GM18861 (cell line): ENCODE results near the gene REEP1.

ENCODE experiments used
- ATAC-seq: cut with Tn5 transposase; IDR thresholded peaks from one replicate; pipeline ENCODE4 v1.9.1; 2021; ENCODE audit not compliant: unreplicated experiment

Gene REEP1

GRCh38 chr2:86308356-86308755 is 29.1 kb downstream of the REEP1 start:
- no peak for ATAC-seq

- ATAC-seq: no peak
These were observed 30.0 kb downstream of the REEP1 start for GRCh38 chr2:86307431-86307830.

DNA sequence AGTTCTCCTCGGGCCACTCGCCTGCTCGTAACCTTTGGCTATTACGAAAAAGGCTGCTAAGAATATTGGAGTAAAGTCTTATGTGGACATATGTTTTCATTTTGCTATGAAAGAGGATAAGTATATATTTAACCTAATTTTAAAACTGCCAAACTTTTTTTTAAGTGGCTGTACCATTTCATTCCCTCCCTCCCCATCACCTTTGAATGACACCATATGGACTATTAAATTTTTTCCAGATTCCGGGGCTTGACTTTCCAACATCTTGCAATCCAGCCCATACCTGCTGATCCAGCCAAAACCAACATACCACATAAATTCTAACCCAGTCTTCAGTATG is 31.5 kb downstream of the REEP1 start:
- ATAC-seq: no peak

GRCh38 chr2:86305195-86305914 is 32.1 kb downstream of the REEP1 start:
- no peak for ATAC-seq

DNA sequence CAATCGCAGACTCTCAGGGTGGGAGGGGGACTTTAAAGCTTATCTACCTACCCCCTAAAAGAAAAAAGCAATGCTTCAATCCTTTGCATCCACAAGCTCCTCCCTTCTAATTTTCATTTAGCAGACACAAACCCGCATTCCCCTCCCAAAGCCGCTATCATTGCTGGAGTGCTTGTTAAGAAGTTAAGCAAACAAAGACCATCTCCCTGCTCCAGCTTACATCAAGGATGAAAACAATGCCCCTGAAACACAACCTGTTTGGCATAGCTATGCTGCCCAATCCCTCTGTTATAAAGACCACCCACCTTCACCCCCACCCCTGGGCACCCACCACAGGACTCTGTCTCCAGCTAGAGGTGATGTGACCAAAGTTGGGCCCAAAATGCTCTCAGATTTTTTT is 33.0 kb downstream of the REEP1 start:
- no peak for ATAC-seq

- ATAC-seq: no peak
These were observed 35.1 kb downstream of the REEP1 start for GRCh38 chr2:86302320-86302719.

- no peak for ATAC-seq
These were observed 35.7 kb downstream of the REEP1 start for GRCh38 chr2:86301711-86302202.

- no peak for ATAC-seq
These were observed 36.4 kb downstream of the REEP1 start for GRCh38 chr2:86301009-86301408.

- no peak for ATAC-seq
These were observed 36.9 kb downstream of the REEP1 start for GRCh38 chr2:86300496-86300895.

GRCh38 chr2:86298411-86299390 is 38.7 kb downstream of the REEP1 start:
- no peak for ATAC-seq

GRCh38 chr2:86297382-86298147 is 39.9 kb downstream of the REEP1 start:
- ATAC-seq: no peak

- ATAC-seq: no peak
These were observed 40.5 kb downstream of the REEP1 start for GRCh38 chr2:86296947-86297346.

DNA sequence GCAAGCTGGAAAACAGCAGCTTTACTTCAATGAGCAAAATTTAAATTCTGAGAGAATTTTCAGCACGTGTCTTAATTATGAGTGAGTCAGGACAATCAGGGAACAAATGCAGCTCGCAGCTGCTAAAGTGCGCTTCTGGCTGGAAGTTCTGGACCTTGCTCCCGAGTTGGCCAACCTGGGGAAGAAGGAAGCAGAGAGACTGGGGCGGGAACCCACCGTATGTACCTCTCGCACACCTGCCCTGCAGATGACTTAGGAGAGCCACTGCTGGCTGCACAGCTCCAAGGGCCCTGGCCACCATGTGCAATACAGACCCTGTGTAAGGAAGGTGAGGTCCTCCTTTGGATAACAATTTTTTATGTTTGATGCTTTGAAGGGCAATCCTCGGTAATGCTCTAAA is 42.4 kb downstream of the REEP1 start:
- no peak for ATAC-seq

DNA sequence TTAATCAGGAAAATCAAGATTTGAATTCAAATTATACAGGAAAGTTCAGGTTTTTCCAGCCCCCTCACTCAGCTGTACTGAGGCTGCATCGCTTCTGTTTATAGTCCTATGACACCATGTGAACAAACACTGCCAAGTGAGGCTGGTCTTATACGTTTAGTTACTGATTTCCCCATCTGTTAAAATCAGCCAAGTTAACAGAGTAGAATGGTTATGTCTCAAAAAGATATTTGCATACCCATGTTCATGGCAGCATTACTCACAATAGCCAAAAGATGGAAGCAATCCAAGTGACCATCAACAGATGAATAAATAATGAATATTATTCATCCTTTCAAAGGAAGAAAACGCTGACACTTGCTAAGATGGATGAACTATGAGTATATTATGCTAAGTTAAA is 43.8 kb downstream of the REEP1 start:
- ATAC-seq: no peak

DNA sequence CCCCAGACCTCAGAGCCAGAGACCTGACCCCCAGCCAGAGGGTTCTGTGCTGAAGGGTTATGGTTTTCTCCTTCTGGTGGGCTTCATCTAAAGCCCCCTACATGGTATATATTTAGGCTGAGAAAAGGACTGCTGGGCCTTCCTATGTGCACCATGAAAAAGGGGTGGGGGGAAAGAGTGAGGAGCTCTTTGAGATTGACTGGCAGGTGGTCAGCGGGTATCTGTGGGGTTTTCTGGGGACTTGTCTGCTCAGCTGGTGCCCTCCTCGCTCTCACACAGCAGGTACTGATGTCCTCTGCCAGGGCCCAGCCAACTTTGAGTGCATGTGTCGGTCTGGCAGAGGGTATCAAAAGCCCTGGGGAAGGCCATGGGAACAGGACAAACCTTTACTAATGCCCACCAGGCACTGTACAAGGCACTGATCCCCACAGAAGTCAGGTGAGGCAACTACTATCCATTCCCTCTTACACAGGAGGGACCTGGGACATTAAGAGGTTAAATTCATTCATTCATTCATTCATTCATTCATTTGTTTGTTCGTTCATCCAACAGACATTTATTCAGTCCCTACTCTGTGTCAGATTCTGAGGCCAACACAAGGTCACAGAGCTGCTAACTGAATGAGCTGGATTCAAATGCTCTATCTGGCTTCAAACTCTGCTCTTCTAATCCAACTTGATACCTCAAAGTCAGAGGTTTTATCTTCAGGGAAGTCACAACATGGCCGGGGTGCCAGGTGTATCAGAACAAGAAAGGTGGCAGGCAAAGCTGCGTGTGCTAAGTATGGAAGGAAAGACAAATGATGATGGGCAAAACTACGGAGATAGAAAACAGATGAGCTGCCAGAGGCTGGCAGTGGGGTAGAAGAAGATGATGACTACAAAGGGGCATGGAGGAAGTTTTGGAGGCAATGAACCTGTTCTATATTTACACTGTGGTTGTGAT is 44.6 kb downstream of the REEP1 start:
- ATAC-seq: no peak

- ATAC-seq: no peak
These were observed 46.1 kb downstream of the REEP1 start for GRCh38 chr2:86291328-86291662.

- no peak for ATAC-seq
These were observed 46.7 kb downstream of the REEP1 start for GRCh38 chr2:86290596-86291327.

DNA sequence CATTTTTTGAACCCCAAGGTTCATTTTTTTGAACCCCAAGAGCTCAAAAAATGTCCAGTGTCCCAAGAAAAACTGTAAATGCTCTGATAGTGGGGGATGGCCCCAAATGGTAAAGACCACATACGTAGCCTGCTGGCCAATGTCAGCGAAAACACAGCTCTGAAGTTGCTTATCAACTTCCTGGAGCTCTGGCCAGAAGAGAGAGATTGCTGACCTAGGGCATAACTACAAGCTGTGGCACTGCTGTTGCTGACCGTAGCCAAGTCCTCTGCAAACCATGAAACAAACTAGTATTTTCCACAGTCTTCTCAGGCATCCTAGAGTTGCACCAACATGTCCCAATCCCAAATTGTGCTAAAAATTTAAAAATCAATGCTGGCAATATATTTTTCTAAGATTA is 50.9 kb downstream of the REEP1 start:
- no peak for ATAC-seq

DNA sequence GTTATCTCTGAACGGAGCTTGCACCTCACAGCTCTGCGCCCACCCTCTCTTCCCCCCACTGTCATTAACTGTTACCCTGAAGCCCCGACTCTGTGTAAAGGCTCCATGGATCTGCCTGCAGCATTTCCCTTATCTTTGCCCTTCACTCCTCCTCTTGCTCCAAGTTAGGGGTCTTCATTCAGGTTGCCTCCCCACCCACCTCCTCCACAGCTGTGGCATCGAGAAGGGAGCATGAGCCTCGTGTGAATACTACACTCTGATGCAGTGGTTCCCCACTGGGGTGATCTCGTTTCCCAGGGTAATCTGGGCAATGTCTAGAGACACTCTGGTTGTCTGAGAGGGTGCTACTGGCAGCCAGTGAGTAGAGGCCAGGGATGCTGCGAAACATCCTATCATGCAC is 51.4 kb downstream of the REEP1 start:
- ATAC-seq: no peak

- ATAC-seq: no peak
These were observed 51.9 kb downstream of the REEP1 start for GRCh38 chr2:86285571-86285970.
